ENCODE data around the gene FMR1NB. TPM values are rescaled to one million over a fixed set of nuclear protein-coding genes. Genes with fewer than 3 reads are reported as not detected.

FMR1NB gene
- total and polyA plus RNA-seq, 2 of the 4 experiments (the other 2 are of a cell fraction): not detected

DNA sequence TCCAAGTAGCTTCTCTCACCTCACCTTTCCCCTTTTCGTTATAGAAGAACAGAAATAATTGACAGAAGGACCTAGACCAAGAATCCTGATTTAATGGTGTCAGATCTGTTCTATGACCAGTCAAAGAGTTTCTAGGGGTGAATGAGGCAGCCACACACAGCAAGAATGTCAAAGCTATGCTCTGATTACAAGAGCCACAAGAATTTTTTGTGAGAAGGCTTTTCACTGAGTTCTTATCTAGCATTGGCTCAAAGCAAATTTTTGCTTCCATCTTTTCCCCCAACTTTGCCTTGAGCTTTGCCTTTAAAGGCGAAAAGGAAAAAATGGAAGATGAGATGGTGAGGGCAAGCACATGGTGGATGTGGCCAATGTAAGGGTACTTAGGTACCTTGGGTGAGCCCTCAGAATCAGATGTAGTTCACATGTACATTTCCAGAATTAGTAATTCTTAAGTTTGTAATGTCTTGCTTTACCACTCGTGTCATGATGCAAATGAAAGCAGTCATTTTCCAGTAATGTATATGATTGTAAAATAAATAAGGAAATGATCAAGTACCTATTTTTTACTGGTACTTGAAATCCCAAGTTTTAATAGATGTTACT, 45.9 kb upstream of the FMR1NB start:
- Histone ChIP-seq H3K27me3 (ENCODE audit: control insufficient read depth, insufficient read depth, low read length) (no peaks in the 10 kb centered on the region), H3K4ac (ENCODE audit: low read depth, low read length) (no peak overlapping the region), H3K14ac (replicated peaks; ENCODE audit: low read depth, low read length) (no peak overlapping the region), H3K4me1 (ENCODE audit: control insufficient read depth, insufficient read depth, low read length) (no peaks in the 10 kb centered on the region), H4K20me1 (ENCODE audit: insufficient read depth, low read length) (no peaks in the 10 kb centered on the region), H2BK20ac (ENCODE audit: low read depth, low read length) (no peak overlapping the region), H2BK120ac (ENCODE audit: low read depth, low read length) (no peak overlapping the region), H3K9me1 (ENCODE audit: insufficient read depth, low read length) (no peaks in the 10 kb centered on the region), H4K8ac (ENCODE audit: low read depth in 2 of 2, low read length in 2 of 2) (no peak overlapping the region), H3K4me2 (ENCODE audit: low read depth, low read length) (no peak overlapping the region), H3K9me3 (ENCODE audit: control insufficient read depth, insufficient read depth, low read length) (no peaks in the 10 kb centered on the region), H2AK9ac (replicated peaks; ENCODE audit: low read depth, low read length, poor library complexity) (no peak overlapping the region), H3K79me1 (ENCODE audit: low read depth in 1 of 2, low read length in 2 of 2) (no peaks in the 10 kb centered on the region), H3K56ac (ENCODE audit: extremely low read depth, insufficient read depth, low read length) (no peak overlapping the region), H2BK5ac (ENCODE audit: low read depth, low read length, poor library complexity, severe bottlenecking) (no peak overlapping the region), H3K23ac (ENCODE audit: low read depth, low read length) (no peak overlapping the region), H2BK15ac (ENCODE audit: low read depth, low read length) (no peak overlapping the region), H3K18ac (ENCODE audit: low read depth, low read length) (no peak overlapping the region), H3K27ac (ENCODE audit: insufficient read depth, low read length) (no peak overlapping the region), H3K4me3 (ENCODE audit: insufficient read depth, low read depth, low read length) (no peak overlapping the region), H4K5ac (ENCODE audit: low read depth, low read length) (no peak overlapping the region), H2AK5ac (ENCODE audit: low read depth, low read length) (no peak overlapping the region), H3K36me3 (ENCODE audit: control insufficient read depth, insufficient read depth, low read length) (peaks cover 3% of the 10 kb centered on the region; the same call in 1 of the 2 replicates), H3K9ac (ENCODE audit: low read depth, low read length) (no peak overlapping the region), H2AFZ (replicated peaks; ENCODE audit: low read length, poor library complexity) (no peak overlapping the region), H4K91ac (ENCODE audit: insufficient read depth, low read depth, low read length) (no peak overlapping the region)
- intact Hi-C loops (cut with micrococcal nuclease): no loop called here
- DNase-seq (no peak), ATAC-seq (ENCODE audit: low read depth) (no peak)
- WGBS, 2 experiments (ENCODE audit: extremely low coverage in 2 of 2, insufficient read length in 1 of 2): no CpG with 5 or more reads among the region's 3 CpGs
- TF ChIP-seq MAZ (IDR thresholded peaks at IDR 0.05; ENCODE audit: borderline replicate concordance, low read depth, low read length) (no peak), FOS (IDR thresholded peaks at IDR 0.05; ENCODE audit: low read depth, low read length) (no peak), POLR2A (IDR thresholded peaks at IDR 0.05; ENCODE audit: low read depth, low read length) (no peak), SMC3 (IDR thresholded peaks at IDR 0.05; ENCODE audit: low read depth, low read length) (no peak), CHD1 (IDR thresholded peaks at IDR 0.05; ENCODE audit: low read depth, low read length) (no peak), MAFK (IDR thresholded peaks at IDR 0.05; ENCODE audit: low read depth, low read length) (no peak), RFX5 (IDR thresholded peaks at IDR 0.05; ENCODE audit: low read depth, low read length) (no peak)
- TF ChIP-seq, protein P1, sequence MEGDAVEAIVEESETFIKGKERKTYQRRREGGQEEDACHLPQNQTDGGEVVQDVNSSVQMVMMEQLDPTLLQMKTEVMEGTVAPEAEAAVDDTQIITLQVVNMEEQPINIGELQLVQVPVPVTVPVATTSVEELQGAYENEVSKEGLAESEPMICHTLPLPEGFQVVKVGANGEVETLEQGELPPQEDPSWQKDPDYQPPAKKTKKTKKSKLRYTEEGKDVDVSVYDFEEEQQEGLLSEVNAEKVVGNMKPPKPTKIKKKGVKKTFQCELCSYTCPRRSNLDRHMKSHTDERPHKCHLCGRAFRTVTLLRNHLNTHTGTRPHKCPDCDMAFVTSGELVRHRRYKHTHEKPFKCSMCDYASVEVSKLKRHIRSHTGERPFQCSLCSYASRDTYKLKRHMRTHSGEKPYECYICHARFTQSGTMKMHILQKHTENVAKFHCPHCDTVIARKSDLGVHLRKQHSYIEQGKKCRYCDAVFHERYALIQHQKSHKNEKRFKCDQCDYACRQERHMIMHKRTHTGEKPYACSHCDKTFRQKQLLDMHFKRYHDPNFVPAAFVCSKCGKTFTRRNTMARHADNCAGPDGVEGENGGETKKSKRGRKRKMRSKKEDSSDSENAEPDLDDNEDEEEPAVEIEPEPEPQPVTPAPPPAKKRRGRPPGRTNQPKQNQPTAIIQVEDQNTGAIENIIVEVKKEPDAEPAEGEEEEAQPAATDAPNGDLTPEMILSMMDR (conservative IDR thresholded peaks at IDR 0.05; ENCODE audit: low read depth, low read length): no peak
- POLR2A ChIA-PET (ENCODE audit: unreplicated experiment): no interaction called here
- CTCF ChIA-PET: no interaction called here
- BruUV-seq (replicated peaks): no TSS peak
- in situ Hi-C loops (cut with MboI; ENCODE audit: low sequenced_read_pairs): no loop called here
- dilution Hi-C loops (cut with HindIII; ENCODE audit: low sequenced_read_pairs, unreplicated experiment): no loop called here

All from IMR-90 (cell line).